ENCODE measurements around the gene TBC1D5.
"Not testable (repeated sequence)": the region's sequence is repeated elsewhere in the genome, so short reads cannot be mapped to it uniquely, and the experiment has no call there.

The TBC1D5 gene

DNA sequence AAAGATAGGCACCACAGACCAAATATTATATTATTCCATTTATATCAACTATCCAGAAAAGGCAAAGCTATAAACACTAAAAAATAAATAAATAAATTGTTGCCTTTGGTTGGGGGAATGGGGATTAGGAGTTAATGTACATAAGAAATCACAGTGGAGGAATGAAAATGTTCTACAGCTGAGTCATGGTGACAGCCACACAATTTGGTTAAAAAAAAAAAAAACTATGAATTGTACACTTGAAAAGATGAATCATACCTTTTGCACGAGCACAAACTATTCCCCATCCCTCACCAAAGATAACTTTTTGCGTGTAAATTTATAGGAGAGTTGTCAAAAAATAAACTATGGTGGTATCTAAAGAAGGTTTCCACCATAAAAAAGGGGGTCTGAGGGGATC, 103.2 kb downstream of the TBC1D5 start:
- DNase-seq, result no peak

DNA sequence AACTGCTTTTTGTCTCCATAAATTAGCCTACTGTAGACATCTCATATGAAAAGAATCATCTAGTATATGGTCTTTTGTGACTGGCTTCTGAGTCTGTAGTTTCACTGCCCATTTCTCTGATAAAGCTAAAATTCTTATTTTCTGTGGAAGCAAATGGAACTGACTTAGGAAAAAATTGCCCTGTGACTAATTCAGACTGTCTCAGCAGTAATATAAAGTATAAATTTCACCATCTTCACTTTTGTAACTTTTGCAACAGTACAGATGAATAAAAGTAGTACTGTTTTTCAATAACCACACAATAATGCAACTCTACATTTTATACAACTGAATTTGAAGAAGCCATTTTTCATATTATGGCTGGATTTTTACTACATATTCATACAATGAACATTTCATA, 104.1 kb downstream of the TBC1D5 start:
- DNase-seq, result no peak

DNA sequence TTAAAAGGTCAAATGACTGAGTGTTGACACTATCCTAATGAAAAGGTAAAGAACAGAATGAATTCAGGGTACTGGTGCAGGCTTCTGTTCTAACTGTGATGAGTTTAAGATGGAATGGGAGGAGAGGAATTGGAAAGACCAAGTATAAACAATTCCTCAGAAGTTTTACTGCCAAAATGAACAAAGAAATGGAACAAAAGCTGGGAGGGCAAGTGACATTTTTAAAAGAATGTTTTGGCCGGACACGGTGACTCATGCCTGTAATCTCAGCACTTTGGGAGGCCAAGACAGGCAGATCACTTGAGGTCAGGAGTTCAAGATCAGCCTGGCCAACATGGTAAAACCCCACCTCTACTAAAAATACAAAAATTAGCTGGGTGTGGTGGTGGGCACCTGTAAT, 106.8 kb downstream of the TBC1D5 start:
- not testable (repeated sequence) for DNase-seq

DNA sequence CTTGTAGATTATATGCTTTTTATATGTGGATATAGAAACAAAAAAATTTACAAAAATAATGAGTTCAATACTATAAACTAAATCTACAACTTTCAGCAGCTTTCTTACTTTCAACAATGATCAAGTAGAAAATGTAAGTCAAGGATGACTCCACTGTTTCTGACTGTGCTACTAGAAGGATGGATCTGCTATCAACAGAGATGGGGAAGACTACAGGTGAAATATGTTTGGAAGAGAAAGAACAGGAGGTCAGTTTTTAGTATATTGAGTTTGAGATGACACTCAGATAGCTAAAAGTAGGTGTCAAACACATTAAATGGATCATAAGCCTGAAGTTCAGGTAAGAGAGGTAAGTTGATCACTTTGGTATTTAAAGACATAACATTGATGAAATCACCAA, 107.5 kb downstream of the TBC1D5 start:
- DNase-seq, result no peak

DNA sequence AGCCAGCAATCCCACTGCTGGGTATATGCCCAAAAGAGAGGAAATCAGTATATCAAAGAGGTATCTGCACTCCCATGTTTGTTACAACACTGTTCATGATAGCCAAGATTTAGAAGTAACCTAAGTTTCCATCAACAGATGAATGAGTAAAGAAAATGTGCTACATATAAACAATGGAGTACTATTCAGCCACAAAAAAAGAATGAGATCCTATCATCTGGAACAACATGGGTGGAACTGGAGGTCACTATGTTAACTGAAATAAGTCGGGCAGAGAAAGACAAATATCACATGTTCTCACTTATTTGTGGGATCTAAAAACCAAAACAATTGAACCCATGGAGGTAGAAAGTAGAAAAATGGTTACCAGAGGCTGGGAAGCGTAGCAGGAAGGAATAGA, 108.2 kb downstream of the TBC1D5 start:
- DNase-seq, result no peak

DNA sequence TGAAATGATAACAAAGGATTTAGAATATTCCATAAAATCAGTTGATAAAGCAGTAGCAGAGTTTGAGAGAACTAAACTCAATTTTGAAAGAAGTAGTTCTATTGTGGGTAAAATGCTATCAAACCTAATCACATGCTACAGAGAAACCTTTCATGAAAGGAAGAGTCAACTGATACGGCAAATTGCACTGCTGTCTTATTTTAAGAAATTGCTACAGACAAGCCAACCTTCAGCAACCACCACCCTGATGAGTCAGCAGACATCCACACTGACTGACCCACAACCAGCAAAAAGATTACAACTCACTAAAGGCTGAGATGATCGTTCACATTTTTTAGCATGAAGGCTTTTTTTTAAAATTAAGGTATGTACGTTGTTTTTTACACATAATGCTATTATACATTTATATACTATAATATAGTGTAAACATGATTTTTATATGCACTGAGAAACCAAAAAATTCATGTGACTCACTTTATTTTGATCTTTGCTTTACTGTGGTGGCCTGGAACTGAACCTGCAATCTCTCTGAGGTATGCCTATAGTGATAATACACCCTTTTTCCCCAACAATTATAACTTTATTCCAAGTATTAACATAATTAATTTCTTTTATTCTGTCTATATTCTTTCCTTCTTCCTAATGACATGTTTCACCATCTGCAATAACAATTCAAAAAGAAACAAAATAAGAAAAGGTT, 109.9 kb downstream of the TBC1D5 start:
- DNase-seq, result no peak

DNA sequence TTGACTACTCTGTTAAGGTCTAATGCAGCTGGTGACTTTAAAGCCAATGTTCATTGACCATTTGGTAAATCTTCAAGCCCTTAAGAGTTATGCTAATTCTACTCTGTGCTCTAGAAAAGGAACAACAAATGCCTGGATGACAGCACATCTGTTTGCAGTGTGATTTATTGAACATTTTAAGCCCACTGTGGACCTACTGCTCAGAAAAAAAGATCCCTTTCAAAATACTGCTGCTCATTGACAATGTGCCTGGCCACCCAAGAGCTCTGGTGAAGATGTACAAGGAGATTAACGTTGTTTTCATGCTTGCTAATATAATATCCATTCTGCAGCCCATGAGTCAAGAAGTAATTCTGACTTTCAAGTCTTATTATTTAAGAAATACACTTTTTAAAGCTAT, 110.8 kb downstream of the TBC1D5 start:
- no peak for DNase-seq

DNA sequence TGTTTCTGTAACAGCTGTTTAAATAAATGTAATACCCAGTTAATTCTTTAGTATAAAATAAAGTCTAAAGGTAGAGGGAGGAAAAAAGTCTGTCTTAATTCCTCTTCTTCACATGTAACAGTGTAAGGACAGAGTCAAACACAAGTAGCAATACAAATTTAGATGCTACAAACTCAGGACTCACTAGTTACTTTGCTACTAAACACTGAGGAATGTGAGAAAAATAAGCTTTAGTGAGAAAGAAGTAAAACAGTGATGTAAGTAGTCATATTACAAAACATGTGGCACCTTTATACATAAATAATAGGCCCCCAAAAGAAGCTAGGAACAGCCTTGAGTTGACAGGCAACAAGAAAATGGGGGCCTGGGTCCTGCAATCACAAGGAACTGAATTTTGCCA, 113.0 kb downstream of the TBC1D5 start:
- DNase-seq, result no peak

DNA sequence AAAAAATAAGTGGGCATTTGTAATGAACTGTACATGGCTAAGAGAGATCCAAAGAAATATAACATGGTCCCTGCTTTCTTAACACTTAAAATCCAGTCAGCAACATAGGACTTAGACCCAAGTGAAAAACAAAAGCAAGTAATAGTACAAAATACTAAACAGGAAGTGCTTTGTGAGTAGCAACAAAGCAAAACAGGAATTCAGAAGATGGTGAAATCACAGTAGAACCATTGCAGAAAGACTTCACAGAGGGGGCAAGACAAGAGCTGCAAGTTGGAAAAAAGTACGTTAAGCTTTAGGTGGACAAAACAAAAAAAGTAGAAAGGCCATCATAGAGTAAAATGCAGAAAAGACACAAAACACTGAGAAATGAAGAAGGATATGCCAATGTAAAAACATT, 116.0 kb downstream of the TBC1D5 start:
- no peak for DNase-seq

DNA sequence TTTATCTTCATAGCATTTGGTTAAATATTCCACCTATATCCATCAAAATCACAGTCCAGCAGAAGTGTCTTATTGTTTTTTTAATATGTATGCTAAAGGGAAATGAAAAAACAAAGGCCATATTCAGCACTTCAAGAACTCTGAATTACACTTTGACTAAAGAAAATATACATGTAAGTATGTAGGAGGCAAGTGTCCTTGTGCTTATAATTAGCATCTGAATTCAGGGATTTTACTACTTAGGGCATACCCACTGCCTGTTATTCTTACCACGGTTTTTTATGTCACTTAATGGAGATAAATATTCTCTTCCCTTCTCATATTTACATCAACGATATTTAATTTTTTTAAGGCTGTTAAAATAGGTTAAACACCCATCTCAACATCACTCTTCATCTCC, 117.3 kb downstream of the TBC1D5 start:
- DNase-seq, result no peak

DNA sequence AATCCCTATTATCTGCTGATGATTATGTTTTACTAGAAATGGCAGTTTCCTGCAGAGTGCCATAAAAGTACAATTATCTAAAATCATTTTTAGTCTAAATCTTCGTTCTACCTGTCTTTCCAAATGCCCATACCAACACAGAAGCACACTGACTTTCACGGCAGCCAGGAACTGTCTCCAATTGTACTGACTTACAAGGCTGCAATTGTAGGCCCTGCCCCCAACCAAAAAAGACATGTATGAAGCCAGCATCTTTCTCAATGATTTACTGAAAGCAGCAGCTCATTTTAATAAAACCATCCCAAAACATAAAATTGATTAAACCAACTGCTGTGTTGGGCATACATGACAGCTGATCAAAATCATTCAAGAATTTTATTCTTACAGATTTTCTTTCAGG, 119.0 kb downstream of the TBC1D5 start:
- DNase-seq, result no peak

DNA sequence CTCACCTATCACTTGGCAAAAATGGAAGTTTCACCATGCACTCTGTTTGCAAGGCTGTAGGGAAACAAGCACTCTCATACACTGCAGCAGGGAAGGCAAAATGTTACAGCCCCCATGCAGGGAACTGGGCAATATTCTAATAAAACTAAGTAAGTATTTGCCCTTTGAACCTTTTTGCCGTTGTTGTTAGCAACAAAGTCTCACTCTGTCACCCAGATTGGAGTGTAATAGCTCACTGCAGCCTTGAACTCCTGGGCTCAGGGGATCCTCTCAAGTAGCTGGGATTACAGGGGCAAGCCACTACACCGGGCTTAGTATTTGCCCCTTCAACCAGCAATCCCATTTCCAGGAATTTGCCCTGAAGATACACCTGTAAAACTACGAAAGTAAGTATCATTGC, 122.5 kb downstream of the TBC1D5 start:
- no peak for DNase-seq

DNA sequence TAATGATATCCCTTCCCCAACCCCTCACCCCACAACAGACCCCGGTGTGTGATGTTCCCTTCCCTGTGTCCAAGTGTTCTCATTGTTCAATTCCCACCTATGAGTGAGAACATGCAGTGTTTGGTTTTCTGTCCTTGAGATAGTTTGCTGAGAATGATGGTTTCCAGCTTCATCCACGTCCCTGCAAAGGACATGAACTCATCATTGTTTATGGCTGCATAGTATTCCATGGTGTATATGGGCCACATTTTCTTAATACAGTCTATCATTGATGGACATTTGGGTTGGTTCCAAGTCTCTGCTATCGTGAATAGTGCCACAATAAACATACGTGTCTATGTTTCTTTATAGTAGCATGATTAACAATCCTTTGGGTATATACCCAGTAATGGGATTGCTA, 129.4 kb downstream of the TBC1D5 start:
- DNase-seq, result not testable (repeated sequence)

DNA sequence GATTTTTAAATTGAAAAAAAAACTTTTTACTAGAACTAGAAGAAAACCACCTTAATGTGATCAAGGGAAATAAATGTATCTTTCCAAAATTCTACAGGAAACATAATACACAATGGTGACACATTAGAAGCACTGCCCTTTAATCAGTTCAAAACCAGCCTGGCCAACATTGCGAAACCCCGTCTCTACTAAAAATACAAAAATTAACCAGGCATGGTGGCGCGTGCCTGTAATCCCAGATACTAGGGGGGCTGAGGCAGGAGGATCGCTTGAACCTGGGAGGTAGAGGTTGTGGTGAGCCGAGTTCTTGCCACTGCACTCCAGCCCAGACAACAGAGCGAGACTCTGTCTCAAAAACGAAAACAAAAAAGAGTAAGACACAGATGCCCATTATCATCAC, 134.5 kb downstream of the TBC1D5 start:
- DNase-seq, result no peak

DNA sequence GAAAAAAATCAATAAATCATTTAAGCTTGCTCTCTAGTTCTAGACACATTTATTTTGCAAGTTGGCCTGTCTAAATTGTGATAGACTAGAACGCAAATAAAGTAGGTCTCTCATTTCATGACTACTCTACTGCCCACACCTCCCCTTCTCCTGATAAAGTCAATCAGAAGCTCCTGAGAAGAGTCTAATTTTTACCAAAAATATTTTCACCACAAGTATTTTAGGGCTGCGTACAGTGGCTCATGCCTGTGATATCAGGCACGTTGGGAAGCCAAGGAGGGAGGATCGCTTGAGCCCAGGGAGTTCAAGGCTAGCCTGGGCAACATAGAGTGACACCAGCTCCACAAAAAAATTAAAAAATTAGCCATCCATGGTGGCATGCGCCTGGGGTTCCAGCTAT, 136.5 kb downstream of the TBC1D5 start:
- DNase-seq, result no peak

DNA sequence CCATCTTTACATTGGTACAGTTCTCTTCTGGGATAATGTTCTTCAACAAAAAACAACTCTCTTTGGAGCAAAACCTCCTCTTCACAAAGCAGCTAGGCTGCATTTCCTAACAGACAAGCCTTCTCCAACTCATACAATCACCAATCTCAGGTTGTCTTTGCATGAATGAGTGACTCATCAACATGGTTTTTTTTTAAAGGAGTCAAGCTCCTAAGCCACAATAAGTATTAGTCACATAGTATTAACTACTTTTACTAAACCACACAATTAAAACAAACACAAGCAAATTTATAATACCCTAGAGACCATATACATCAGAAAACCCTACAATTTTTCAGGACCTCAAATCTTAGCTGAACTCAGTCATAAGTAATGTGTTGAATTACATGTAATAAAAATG, 137.4 kb downstream of the TBC1D5 start:
- DNase-seq, result no peak

DNA sequence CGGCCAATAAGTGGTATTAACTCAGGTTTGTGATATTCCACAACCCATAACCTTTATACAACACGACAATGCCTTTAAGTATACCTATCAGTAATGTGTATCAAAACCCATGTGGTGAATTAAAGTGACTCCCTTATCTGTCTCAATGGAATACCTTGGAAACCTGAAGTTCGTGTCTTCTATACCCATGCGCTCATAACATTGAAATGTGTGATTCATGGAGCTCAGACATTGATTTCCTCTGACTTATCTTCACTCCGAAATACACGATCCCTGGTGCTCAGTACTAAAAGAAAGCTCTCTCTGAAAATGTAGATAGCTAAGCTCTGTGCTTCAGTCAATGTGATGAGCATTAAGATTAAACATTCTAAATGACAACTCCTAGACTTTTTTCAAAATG, 140.3 kb downstream of the TBC1D5 start:
- DNase-seq, result no peak

DNA sequence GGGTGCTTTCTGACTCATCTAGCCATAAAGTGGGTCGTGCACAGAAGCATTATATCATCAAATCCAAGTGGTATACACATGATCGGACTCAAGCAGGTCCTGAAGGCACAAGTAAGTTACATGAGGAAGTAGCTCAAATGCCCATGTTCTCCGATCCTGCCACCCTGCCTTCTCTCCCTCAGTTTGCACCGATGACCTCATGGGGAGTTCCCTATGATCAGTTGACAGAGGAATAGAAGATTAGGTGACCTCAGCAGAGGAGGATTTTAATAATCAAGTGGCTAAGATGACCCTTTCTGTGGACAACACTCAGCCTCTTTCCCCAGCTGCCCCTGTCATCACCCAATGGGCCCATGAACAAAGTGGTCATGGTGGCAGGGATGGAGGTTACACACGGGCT, 149.5 kb downstream of the TBC1D5 start:
- DNase-seq, result no peak

DNA sequence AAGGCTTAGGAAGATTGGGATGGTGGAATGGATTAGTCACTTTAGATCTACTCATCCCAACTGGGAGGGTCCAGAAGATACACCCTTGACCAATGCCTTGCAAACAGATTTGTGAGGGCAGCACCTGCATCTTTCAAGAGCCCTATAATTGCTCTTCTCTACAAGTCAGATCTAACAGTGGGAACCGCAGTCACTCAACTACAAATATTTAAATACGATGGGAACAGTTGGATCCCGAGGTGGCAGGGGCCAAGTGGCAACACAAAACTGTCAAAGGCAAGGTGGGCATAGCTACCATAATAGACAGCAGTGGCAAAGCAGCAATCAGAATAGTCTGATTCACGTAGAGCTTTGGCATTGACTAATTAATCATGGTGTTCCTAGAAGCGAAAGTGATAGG, 152.0 kb downstream of the TBC1D5 start:
- no peak for DNase-seq

DNA sequence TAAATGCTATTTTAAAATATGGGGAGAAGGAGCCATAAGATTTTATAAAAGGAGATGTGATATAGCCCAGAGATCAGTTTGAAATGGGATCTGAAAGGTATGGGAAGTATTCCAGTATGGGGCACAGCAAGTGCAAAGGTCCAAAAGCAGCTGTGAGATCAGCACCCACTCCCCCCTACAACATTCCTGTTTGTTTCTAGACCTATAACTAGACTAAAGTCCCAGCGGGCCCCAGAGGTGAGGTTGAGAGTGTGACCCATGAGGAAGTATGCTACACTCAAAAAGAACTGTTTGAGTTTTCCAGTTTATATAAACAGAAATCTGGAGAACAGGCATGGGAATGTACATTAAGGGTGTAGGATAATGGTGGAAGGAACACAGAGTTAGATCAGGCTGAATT, 152.5 kb downstream of the TBC1D5 start:
- DNase-seq, result no peak

DNA sequence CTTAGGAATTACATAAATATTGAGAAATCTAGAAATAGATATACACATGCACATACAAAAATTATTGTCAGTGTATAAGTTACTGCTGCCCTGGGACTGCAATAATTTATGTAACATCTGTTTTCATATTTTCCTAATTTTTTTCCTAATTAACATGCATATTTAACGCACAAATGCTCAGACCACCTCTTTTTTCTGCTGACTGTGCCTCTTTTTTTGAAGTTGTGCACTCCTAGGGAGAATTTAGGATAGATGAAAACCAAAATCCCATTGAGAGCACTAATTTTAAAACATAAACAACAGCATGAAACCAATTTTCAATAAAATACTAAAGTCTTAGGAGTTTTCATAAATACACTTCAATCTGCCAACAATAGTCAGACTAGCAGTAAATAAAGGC, 154.0 kb downstream of the TBC1D5 start:
- DNase-seq, result no peak

DNA sequence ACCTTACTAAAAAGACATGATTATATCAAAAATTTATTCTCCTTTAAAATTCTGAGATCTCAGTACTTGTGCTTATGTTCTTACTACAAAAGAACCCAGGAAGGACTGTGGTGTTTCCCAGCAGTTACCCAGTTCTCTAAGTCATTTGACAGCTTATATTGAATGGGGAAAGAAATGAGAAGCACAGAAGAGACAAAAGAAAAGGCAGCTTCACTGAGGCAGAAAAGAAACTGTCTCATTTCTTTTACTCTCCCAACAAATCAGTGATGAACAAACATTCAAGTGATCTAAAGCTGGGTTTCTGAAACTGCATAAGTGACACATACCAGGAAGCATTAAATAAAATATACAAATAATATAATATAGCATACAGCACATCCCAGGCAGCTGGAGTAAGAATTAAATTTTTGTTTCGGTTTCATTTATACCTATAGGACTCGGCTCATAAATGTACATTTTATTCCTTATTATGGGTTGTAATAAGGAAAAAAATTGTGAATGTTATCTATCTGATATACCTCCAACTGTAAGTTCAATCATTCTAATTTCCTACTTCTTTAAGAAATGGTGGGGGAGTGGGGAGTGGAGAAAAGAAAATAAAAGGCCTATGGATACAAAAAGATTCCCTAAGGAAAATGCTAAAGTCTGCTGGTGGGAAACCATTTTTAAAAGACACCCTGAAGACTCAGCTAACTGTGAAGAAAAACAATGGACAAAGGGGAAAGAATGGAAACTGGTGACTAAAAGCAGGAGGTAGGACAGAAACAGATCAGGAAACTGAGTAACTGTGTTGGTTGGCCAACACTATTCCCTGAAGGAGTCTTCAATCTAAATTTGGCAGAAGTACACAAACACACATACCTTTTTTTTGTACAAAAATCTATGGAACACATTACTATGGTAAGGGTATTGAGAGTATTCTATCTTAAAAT, 156.8 kb downstream of the TBC1D5 start:
- no peak for DNase-seq

DNA sequence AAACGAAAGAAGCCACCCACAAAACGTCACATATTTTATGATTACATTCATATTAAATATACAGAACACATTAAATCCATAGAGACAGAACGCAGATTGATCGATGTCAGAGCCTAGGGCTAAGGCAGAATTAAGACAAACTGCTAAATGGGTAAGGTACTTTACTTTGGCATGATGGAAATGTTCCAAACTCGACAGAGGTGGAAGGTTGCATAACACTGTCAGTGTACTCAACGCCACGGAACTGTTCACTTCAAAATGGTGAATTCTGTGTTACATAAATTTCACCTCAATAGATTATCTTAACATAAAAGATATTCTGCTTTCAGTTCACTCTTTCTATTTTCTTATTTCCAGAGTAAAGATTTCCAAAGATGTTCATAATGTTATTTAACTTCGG, 158.4 kb downstream of the TBC1D5 start:
- DNase-seq, result no peak

DNA sequence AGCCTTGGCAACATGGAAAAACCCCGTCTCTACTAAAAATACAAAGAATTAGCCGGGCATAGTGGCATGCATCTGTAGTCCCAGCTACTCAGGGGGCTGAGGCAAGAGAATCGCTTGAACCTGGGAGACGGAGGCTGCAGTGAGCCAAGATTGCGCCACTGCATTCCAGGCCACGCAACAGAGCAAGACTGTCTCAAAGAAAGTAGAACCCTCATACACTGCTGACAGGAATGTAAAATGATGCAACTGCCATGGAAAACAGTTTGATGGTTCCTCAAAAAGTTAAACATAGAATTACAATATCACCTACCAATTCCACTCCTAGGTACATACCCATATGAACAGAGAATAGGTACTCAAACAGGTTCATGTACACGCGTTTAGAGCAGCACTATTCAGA, 158.9 kb downstream of the TBC1D5 start:
- no peak for DNase-seq
